Measurements from ENCODE around the gene CHRNB2.

CHRNB2 gene

DNA sequence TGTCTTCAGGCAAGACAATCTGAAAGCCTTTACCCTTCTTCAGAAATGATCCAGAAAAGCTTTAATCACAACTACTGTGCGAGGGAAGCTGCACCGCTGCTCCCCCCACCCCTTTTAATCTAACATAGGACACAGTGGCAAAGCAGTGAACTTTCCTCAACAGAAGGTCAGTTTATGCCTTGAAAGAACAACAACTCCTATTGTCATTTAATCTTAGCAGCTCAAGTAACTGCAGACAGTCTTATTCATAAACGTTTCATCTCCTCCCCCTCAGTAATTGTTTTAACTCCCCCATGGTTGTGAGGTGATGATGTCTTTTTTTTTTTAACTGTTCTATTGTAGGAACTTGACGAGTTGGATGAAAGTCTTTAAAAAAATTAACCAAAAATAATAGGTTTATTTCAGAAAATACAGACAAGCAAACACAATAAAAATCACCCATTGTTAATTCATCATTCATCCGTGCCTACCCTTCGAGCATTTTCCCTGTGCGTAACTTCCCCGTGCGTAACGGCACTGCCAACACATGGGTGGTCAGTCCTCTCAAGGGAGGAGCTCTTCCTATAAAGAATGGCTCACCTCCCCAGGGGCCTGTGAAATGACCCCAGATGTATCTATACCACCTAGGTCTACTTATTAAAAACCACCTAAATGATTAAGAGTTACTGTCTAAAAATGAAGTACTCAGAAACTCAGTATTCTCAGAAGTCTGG is 43.7 kb downstream of the CHRNB2 start:
- DNase-seq: no peak

DNA sequence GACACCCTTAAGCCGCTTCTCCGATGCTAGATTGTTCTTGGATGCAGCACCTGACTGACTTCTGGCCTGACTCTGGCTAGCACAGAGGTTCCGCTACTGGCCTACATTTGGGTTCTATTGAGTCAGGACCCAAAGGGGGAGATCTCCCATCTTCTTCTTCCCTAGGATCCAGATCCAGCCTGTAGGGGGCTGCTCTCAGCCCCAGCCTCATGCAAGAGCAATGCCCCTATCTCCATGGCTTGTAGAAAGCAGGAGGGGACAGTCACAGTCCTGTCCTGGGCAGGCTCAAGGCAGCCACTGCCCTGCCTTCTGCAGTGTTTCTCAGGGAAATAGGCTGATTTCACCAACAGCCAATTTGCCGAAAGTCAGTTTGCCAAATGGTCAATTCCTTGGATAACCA is 46.7 kb downstream of the CHRNB2 start:
- no peak for DNase-seq

DNA sequence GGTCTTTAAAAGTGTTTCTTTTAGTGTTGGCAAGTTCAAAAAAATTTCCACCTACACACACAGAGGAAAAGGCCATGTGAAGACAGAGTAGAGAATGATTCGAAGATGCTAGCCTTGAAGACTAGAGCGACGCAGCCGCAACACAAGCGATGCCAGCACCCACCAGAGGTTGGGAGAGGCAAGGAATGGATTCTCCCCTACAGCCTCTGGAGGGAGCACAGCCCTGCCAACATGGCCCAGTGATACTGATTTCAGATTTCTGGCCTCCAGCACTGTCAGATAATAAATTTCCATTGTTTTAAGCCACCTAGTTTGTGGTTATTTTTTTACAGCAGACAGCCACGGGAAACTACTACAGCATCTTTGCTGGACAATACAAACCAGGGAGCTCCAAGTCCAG is 47.3 kb downstream of the CHRNB2 start:
- no peak for DNase-seq

DNA sequence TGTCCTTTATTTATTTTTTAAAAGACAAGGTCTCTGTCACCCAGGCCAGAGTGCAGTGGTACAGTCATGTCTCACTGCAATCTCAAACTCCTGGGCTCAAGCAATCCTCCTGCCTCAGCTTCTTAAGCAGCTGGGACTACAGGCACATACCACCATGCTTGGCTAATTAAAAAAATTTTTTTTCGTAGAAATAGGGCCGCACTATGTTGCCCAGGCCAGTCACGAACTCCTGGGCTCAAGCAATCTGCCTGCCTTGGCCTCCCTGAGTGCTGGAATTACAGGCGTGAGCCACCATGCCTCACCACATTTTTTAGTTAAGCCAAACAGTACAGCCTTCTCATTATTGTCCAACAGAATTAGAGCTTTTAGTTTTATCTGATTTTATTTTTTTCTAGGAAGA is 47.8 kb downstream of the CHRNB2 start:
- DNase-seq: no peak

DNA sequence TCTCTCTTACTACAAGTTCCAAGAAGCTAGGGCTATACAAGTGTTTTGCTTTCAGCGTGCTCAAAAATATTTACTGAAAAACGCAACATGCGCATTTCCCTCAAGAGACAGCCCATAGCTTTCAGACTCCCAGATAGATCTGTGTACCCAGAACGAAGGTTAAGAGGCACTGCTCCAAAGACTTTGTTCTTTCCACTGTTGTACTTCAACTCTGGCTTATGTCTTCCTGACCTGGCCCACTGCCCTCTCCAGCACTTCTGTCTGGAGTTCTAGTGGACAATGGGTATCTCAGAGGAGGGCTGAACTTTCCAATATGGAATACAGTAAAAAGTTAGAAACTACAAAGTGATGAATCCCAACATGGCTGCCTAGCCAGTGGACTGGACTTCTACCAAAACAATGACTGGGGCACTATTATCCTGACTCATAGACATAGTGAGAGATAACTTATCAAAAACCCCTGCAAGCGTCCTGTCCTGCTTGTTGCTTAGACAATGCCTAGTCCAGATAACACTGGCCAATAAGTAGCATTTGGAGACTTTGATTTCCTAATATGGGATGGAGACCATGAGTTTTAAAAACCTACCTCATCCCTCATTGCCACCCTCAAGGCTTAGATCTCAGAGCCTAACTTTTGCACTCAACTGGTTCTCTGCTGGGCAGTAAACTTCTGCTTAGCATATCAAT is 49.2 kb downstream of the CHRNB2 start:
- no peak for DNase-seq

DNA sequence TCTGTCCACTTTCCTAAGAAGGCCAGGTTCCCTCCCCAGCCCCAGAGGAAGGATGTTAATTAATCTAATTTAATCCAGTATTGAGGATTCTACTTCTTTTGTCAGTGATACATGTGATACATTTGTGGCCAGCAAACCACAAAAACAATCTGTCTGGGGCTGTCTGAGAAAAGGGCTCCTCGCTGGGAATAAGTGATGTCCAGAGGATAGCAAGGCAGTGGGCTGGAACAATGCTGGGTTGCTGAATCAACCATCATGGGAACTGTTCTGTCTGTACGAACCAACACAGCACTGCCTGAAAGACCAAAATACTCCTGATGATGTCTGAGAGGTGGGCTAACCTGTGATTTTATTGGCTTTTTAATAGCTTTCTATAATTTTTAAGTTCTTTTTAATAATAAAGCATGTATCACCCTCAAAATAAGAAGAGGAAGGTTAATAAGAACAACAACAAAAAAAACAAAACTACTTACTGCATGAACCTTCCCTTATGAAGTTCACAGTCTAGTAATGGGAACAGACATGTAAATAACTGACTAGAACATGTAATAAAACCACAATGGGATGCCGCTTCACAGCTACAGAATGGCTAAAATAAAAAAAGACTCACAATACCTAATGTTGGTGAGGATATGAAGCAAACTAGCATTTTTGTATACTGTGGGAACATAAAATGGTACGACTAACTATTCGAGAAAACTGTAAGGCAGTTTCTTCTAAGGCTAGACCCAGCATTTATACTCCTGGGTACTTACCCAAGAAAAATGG is 51.8 kb downstream of the CHRNB2 start:
- DNase-seq: no peak

DNA sequence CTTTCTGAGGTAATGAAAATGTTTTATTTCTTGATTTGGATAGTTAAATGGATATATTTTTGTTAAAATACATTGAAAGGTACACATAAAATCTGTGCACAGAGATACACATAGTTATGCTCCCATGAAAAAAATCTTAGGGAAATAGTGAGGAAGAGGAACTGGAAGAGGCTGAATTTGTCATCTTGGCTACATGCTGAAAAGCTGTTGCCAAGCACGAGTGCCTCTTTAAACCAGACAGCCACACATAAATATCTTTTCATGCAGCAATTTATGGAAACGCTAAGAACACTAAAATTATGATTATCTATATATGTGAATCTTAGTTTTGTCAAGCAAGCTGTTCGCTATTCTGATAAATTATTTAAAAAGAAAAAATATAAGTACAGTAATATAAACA is 53.2 kb downstream of the CHRNB2 start:
- DNase-seq: no peak

DNA sequence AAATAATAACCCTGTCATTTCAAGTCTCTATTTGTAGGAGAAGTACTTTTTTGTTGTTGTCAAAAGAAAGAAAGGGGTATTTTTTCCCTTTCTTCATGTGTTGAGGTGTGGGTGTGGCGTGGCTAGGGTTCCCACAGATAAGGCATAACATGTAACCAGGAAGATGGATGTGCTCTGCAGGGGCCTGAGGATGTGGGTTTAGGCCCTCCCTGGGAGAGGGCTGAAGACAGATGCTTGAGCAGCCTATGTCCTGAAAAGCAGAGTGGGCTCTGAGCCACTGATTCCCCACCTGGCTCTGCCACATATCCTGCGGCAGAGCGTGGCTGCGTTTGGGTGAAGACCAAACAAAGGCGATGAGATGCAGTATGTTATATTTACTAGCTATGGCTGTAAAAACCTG is 54.3 kb downstream of the CHRNB2 start:
- DNase-seq: no peak

DNA sequence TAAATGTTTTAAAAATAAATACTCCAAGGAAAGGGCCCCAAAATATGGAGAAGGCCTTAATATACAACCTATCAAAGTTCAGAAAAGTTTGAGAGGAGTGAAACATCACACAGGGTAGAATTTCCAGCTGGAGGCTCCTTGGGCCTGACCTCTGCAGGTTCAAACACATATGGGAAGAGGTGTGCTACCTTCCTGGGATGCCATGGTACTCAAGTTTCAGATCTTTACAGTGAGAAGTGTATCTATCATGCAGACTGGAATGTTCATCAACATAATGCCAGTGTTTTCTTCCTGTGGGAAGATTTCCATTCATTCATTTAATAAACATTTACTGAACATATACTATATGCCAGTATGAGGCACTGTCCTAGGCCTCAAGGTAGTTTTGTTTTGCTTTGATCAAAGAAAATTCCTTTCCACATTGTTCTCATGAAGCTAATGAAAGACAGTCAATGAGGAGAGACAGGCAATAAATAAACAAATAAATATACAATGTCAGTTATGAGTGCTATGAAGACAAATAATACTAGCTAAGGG is 55.0 kb downstream of the CHRNB2 start:
- no peak for DNase-seq

DNA sequence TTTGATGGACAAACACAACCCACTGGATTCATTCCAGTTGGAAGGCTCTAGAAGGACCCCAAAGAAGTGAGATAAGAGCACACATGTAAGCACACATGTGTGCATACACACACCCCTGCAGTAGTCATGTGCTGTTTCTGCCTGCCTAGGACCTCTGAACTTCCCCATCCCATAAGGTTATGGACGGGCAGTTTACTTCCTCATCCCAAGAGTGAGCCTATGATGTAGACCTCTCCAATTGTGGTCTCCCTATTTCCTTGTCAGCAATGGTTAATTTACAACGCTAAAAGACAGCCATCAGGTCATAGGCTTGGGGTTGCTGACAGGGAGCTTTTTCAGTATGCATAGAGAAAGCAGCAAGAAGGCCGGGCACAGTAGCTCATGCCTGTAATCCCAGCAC is 55.8 kb downstream of the CHRNB2 start:
- DNase-seq: no peak

DNA sequence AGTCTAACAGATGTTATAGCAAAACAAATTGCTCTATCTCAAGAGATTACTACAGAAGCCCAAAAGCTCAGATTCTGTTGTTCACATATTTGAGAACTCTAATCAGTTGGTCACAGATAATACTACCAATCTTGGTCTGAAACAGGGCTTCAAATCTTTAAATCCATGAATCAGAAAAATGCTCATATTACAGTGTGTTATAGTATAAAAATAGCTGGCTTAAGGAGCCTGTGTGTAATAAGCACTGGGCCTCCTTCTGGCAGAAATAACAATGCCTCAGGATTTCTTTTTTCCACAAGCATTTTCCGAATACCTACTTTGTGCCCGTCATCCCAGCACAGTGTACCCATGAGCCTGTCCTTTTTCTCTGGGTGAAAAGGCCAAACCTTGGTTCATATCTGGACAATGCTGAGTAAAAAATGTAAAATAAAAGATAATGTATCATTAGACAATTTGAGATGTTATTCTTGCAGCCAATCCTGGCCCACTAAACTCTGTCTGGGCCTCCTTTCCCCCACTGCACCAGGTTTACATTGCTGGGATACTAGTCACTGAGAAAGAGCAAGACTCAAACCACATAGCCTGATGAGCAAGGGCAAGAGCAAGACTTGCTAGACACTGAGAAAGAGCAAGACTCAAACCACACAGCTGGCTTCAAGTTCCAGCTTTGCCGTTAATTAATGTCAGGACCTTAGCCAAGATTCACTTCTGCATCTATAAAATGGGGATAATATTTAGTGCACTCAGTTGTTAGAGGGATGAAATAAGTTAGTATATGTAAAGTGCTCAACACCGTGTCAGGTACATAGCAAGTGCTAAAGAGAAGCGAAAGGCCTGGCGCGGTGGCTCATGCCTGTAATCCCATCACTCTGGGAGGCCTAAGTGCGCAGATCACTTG is 57.4 kb downstream of the CHRNB2 start:
- DNase-seq: no peak

DNA sequence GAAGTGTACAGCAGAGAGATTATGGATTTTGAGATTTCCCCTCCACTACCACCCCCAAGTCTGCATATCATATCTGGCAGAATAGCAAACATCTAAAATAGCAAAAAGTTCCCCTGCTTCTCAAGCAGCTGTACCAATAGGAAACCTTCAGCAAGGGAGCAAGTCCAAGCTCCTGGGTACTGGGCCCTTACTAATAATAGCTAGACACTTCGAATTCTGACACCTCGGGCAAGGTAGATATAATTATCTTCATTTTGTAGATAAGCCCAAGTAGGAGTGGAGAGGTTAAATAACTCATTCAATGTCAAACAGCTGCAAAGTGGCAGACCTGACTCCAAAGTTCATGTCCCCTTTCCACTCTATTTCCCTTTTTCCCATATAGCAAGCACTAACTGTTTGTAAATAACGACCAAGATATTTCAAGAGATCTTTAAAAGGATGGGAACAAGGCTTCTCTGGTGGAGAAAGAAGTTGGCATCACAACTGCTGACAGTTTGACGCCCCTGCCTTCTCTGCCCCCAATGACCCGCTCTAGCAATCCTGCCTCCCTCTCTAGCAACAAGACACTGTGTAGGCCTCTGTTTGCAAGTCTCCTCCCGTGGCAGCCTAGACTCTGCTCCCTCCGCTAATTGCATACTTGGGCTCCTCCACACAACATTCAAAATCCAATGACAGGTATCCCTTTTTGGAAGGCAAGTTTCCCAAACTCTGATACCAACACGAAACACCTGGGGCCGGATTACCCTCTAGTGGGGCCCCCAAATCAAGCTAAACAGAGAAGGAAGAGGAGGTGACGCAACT is 59.1 kb downstream of the CHRNB2 start:
- no peak for DNase-seq

DNA sequence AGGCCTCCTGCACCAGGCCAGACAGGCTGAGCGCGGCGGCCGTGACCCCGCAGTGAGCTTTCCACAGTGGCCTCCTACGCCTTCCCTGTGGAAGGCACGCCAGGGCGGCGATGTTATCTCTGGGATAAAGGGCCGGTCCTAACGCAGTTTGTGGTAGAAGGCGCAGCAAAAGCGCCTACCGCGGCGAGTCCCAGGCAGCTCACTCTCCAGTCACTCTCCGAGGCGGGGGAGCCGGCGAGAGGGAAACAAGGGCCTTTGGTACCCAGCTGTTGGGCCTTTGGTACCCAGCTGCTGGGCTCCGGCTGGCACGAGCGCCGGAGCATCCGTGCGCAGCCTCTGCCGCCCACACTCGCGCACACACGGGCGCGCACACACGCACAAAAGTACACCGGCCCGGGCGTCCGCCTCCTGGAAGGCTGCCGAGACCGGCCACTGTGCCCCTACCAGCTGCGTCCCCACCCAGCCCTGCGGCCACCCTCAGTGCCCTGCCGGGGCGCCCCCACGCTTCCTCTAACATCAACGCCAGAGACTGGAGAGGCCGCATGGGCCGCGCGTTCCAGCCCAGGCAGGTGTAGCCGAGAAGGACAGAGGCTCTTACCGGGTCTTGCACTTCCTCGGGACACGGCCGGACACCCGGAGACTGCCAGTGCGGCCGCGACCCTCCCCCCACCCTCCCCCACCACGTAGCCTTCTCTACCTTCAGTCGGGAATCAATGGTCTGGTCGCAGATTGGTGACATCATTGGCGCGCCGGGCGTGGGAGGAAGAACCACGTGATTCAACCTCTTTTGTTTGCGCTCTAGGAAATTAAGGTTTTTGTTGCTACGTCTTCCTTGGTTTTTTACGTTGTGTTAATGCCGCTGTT is 59.9 kb downstream of the CHRNB2 start:
- peak; percentile 93 to 95 for DNase-seq

DNA sequence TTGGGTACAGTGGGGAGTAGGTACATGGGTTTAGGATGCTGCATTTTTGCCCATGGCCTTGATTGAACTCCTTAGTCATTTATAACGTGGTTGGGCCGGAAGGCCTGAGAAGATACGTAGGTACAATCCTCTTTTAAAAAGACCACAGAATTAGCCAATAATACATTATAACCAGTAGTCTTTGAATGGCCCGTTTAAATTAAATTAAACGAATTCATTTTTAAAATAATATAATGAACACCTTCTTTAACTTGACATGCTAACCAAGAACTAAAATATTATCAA is 60.5 kb downstream of the CHRNB2 start:
- DNase-seq: no peak

DNA sequence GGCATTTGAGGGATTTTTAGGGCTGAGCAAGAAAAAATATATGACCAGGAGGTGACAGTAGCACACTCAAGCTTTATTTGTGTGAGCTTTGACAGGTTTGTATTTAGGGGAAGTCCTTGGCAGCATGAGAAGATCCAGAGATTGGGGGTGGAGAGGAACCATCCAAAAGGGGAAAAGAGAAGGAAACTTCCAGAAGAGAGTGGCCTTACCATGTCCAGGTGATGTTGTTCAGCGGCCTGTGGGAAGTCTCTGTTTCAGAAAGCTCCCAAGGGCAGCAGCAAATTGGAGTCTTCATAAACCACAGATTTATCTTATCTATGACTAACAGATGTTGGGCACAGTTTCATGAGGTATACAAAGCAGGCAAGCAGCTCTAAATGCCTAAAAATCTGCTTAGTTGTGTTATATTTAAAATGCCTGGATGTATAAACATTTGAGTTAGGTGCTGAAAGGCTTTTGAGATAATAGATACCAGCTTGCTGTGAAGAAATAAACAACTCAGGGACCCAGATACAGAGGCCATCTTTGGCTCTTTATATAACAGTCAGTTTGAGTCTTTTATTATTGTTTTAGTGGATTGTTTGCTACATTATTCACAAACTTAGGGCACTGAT is 61.6 kb downstream of the CHRNB2 start:
- DNase-seq: no peak
